NCI-H2107 treated with DMSO at 0.1 percent for 48 hours (cell line): ENCODE measurements around the gene AGT.
"Not testable (repeated sequence)": the region's sequence is repeated elsewhere in the genome, so short reads cannot be mapped to it uniquely, and the experiment has no call there.

ENCODE experiments used
- DNase-seq: peaks from one replicate; lab custom pipeline; 2025; ENCODE audit not compliant: unreplicated experiment; lab: John Stamatoyannopoulos, UW

Gene AGT

DNA sequence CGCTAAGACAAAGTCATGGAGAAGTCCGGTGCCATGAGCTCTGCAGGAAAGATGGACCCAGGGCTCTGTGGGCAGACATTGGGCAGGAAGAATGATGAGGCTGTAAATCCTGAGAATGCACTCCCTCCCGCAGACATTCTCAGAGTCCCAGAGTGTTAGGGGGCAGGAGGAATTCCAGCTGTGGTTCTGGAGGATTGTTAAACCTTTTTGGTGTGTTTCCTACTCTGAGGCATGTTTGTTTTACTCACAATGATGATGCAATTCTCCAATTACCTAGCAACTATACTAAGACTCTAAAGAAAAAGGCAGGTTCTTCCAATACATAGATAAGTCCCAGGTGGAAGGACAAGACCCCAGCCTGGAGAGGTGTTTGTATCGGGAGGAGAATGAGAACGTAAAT is 30.5 kb upstream of the AGT start:
- no peak for DNase-seq

DNA sequence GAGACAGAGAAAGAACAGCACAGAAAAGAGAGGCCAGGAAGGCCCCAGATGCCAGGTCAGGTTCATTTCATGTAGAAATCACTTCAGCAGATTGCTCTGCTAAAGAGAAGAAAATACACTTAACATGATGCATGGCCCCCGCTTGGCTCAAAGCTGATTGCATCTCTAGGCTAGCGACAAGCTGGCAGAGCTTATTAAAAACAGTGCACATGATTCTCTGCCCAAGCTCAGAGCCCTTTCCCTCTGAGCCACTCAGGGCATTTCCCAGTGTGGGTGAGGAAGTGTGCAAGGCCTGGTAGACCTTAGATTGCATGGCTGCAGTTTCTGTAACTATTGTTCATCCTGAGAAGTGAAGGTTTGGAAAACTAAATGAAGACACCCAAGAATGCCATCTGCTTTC is 30.0 kb upstream of the AGT start:
- DNase-seq = no peak

- no peak for DNase-seq
Observed at GRCh38 chr1:230739564-230740290, 25.8 kb upstream of the AGT start.

DNA sequence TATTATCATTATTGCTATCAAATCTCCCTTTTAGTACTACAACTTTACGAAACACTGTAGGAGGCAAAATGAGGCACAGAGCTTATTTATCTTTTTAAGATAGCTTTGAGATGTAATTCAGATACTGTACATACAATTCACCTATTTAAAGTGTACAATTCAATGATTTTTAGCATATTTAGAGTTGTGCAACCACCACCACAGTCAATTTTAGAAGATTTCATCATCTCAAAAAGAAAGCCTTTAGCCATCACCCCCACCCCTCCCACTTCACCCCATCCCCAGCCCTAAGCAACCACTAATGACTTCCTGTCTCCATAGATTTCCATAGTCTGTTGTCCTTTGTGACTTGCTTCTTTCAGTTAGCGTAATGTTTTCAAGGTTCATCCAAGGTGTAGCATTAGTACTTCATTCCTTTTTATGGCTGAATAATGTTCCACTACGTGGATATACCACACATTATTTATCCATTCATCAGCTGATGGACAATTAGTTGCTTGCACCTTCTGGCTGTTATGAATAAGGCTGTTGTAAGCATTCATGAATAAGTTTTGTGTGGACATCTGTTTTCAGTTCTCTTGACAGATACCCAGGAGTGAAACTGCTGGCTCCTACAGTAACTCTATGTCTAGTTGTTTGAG is 23.8 kb upstream of the AGT start:
- DNase-seq = no peak

- no peak for DNase-seq
Observed at GRCh38 chr1:230735447-230735846, 21.5 kb upstream of the AGT start.

- no peak for DNase-seq
Observed at GRCh38 chr1:230730977-230731376, 17.1 kb upstream of the AGT start.

- DNase-seq = no peak
Observed at GRCh38 chr1:230728710-230729392, 14.9 kb upstream of the AGT start.

- DNase-seq = no peak
Observed at GRCh38 chr1:230725256-230726012, 11.5 kb upstream of the AGT start.

- not testable (repeated sequence) for DNase-seq
Observed at GRCh38 chr1:230721849-230722522, 8.1 kb upstream of the AGT start.

DNA sequence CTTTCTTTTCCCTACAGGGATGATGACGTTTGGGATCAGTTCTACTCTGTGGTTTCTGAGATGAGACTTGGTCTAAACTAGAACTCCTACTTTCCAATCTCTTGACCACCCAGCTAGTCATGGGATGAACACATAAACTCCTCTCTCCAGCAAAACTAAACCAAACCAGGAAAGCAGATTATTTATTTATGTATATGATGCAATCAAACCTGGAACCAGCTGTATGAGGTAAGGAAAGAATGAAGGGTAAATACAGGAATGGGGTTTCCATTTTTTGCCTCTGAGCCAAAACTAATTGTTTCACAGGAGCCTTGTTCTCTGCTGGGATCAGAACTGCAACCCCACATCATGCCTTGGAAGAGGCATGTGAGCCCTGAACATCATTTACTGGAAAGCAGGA is 3.3 kb upstream of the AGT start:
- no peak for DNase-seq

DNA sequence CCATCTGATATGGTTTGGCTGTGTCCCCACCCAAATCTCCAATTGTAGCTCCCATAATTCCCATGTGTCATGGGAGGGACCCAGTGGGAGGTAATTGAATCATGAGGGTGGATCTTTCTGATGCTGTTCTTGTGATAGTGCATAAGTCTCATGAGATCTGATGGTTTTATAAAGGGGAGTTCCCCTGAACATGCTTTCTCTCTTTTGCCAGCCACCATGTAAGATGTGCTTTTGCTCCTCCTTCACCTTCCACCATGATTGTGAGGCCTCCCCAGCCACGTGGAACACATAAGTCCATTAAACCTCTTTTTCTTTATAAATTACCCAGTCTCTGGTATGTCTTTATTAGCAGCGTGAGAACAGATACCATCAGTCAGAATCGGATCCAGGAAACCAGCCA is 2.5 kb upstream of the AGT start:
- not testable (repeated sequence) for DNase-seq

DNA sequence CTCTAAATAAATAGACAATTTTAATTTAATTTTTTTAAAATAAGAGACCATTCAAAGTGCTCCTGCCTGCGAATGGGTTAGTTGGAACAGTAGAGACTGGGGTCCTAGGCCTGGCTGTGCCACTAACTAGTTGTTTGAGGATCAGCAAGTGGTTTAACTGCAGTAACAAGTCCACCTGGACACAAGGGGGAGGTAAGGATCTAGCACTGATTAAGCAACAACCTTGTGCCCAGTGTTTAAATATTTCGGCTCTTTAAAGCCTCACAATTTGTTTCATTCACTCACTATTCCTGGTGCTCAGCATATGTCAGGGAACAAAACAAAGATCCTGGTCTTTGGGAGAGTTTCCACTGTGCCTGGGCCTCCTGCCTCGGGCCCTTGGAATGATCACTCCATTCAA is 1.6 kb upstream of the AGT start:
- no peak for DNase-seq

- no peak for DNase-seq
Observed at GRCh38 chr1:230713547-230713914, 391 bp downstream of the AGT start.

DNA sequence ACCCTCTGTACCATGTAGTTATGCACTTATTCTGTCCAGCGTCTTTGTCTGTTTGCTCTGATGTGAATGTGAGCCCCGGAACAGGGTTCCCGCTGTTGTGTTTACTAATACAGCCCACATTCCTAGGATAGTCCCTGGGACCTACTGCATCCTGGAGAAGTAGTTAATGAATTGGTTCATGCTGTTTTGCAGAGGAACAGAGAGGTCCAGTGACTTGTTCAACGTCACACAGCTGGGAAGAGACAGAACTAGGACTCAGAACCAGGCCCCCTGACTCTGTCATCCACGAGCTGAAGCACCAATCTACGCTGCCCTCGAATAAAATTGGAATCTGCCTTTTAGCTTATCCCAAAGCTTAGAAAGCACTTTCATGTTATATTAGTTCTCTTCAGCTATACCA is 784 bp downstream of the AGT start:
- no peak for DNase-seq

DNA sequence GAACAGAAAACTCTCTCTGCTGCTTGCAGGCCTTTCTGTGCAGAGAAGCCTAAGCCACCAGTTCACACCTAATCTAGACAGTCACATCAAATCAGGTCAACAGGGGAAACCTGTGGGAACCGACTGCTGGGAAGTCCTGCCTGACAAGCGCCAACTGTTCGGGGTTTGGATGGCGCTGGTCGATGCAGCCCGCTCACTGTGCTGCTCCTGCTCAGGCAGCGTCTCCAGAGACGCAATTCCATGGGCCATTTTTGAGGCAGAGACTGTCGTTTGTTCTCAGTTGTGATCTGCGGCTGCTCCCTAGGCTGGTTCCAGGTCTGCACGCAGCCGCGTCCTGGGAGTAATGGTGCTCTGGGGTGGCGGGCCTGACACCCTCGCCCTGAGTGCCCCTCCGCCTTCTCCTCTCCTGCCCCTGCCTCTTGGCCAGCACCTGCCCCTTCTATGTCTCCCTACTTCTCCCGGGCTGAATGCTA is 1.4 kb downstream of the AGT start:
- DNase-seq = no peak

- no peak for DNase-seq
Observed at GRCh38 chr1:230711245-230711644, 2.7 kb downstream of the AGT start.

GRCh38 chr1:230710543-230710904 is 3.4 kb downstream of the AGT start:
- no peak for DNase-seq

- DNase-seq = no peak
Observed at GRCh38 chr1:230709619-230710542, 4.0 kb downstream of the AGT start.

- DNase-seq = no peak
Observed at GRCh38 chr1:230708631-230709580, 5.0 kb downstream of the AGT start.
